Measurements from ENCODE around the gene ETS1. TPM values are rescaled to one million over a fixed set of nuclear protein-coding genes. Genes with fewer than 3 reads are reported as not detected.

Gene ETS1
- total RNA-seq, 1 donor from 2014 or later = 0.54 TPM

DNA sequence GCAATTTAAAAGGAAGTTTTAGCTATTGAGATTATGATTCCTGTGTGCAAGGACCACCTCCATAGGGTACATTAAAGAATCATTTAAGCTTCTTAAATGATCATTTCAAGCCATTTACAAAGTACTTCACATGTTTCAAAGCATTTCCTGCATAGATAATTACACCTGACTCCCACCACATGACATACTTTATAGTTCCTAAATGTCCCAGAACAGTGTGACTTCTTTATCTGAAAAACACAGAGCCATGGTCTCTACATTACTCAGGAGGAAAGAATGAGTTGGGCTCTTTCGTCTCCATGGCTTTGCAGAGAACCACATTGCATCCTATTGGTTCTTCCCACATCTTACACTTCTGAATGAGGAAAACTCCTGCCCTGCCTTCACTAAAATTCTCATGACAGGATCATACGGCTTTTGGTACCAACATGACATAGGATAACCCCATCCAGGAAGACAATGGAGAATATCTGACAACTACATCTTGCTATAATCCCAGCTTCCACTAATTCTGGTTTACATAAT lies 88.6 kb downstream of the ETS1 start:
- Histone ChIP-seq H3K4me3 (no peak overlapping the region), H3K79me2 (ENCODE audit: low read depth) (no peaks in the 10 kb centered on the region), H3K4me2 (no peak overlapping the region), H3K9ac (no peak overlapping the region), H3K27me3 (no peaks in the 10 kb centered on the region), H3K36me3 (no peaks in the 10 kb centered on the region), H2AFZ (replicated peaks) (no peak overlapping the region), H3K9me3 (ENCODE audit: low read depth) (no peaks in the 10 kb centered on the region), H3K27ac (no peak overlapping the region), H4K20me1 (ENCODE audit: low read depth) (no peaks in the 10 kb centered on the region), H3K4me1 (peaks cover 11% of the 10 kb centered on the region), H3F3A (ENCODE audit: low read depth) (no peaks in the 10 kb centered on the region)
- H3K4me1 Mint-ChIP-seq = peaks cover 35% of the 10 kb centered on the region
- no peak overlapping the region for H3K4me3 Mint-ChIP-seq
- H3K36me3 Mint-ChIP-seq = peaks cover 3% of the 10 kb centered on the region
- DNase-seq (ENCODE audit: low spot score) = no peak
- no peak overlapping the region for H3K27ac Mint-ChIP-seq
- H3K9me3 Mint-ChIP-seq = no peaks in the 10 kb centered on the region
- no peak for TF ChIP-seq EZH2 (IDR thresholded peaks at IDR 0.05)
- TF ChIP-seq, protein P1, sequence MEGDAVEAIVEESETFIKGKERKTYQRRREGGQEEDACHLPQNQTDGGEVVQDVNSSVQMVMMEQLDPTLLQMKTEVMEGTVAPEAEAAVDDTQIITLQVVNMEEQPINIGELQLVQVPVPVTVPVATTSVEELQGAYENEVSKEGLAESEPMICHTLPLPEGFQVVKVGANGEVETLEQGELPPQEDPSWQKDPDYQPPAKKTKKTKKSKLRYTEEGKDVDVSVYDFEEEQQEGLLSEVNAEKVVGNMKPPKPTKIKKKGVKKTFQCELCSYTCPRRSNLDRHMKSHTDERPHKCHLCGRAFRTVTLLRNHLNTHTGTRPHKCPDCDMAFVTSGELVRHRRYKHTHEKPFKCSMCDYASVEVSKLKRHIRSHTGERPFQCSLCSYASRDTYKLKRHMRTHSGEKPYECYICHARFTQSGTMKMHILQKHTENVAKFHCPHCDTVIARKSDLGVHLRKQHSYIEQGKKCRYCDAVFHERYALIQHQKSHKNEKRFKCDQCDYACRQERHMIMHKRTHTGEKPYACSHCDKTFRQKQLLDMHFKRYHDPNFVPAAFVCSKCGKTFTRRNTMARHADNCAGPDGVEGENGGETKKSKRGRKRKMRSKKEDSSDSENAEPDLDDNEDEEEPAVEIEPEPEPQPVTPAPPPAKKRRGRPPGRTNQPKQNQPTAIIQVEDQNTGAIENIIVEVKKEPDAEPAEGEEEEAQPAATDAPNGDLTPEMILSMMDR (IDR thresholded peaks at IDR 0.05) = no peak
- no peak for TF ChIP-seq EZH2phosphoT487 (IDR thresholded peaks at IDR 0.05)
- H3K27me3 Mint-ChIP-seq (ENCODE audit: insufficient read depth, low read depth) = peaks cover 6% of the 10 kb centered on the region

DNA sequence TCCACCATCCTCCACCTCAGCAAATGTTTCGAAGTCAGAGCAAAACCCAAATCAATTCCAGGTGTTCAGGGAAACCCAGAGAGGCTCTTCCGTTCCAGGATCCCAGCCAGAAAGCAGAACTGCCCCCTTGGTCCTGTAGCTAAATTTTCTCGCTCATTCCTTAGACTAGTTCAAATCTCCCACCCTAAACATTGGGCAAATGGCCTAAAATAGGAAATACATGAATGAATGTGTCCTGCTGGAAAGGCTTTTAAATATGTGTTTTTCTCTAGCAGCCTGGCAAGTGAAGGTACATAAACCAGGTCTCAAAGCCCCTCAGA lies 89.6 kb downstream of the ETS1 start:
- Histone ChIP-seq H3K36me3 (no peaks in the 10 kb centered on the region), H2AFZ (replicated peaks) (no peak overlapping the region), H3K4me1 (peaks cover 11% of the 10 kb centered on the region), H3K27ac (no peak overlapping the region), H3K79me2 (ENCODE audit: low read depth) (no peaks in the 10 kb centered on the region), H3K9me3 (ENCODE audit: low read depth) (no peaks in the 10 kb centered on the region), H3K4me3 (no peak overlapping the region), H3K4me2 (no peak overlapping the region), H3K9ac (no peak overlapping the region), H3K27me3 (no peaks in the 10 kb centered on the region), H4K20me1 (ENCODE audit: low read depth) (no peaks in the 10 kb centered on the region), H3F3A (ENCODE audit: low read depth) (no peaks in the 10 kb centered on the region)
- TF ChIP-seq EZH2phosphoT487 (IDR thresholded peaks at IDR 0.05) (no peak), EZH2 (IDR thresholded peaks at IDR 0.05) (no peak)
- TF ChIP-seq, protein P1 (IDR thresholded peaks at IDR 0.05) = no peak
- Mint-ChIP-seq H3K9me3 (no peaks in the 10 kb centered on the region), H3K4me3 (peak overlapping the region; percentile 11), H3K4me1 (peaks cover 33% of the 10 kb centered on the region), H3K36me3 (no peaks in the 10 kb centered on the region), H3K27me3 (ENCODE audit: insufficient read depth, low read depth) (peaks cover 8% of the 10 kb centered on the region), H3K27ac (peak overlapping the region; percentile 1)
- no peak for DNase-seq (ENCODE audit: low spot score)

DNA sequence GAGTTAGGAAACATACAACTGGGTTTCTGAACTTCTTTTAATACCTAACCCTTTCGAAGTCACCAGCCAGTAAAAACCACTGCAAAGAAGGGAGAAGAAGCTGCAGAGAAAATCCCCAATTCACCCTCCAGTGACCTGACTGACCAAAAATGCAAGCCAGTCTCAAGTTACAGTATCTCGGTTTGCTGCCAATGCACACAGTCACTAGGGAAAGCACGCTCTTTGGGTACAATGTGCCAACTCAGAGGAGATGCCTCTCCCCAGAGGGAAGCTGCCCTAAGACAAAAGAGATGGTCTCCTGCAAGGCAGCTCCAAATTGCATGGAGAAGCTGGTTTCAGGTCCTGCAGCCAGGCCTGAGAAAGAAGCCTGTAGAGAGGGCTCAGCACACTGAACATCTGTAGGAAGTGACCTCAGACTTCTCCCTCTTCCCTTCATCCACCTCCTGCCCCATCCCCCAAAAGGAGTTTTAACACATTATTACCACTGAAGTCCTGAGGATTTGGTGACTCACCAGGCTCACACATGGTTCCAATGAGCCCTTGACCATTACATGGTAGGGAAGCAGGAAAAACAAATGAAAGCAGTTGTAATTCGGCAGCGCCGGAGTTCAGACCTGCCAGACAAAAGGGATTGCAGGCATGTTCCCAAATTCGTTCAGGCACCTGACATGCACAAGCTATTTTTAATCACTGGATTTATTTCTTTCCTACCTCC lies 90.1 kb downstream of the ETS1 start:
- Mint-ChIP-seq H3K36me3 (no peaks in the 10 kb centered on the region), H3K27ac (peak overlapping the region; percentile 1), H3K9me3 (no peaks in the 10 kb centered on the region), H3K4me3 (no peak overlapping the region), H3K27me3 (ENCODE audit: insufficient read depth, low read depth) (peaks cover 8% of the 10 kb centered on the region), H3K4me1 (peaks cover 33% of the 10 kb centered on the region)
- Histone ChIP-seq H4K20me1 (ENCODE audit: low read depth) (no peaks in the 10 kb centered on the region), H3K36me3 (no peaks in the 10 kb centered on the region), H3K27ac (no peak overlapping the region), H3F3A (ENCODE audit: low read depth) (no peaks in the 10 kb centered on the region), H2AFZ (replicated peaks) (no peak overlapping the region), H3K4me2 (no peak overlapping the region), H3K27me3 (no peaks in the 10 kb centered on the region), H3K4me3 (no peak overlapping the region), H3K9ac (no peak overlapping the region), H3K9me3 (ENCODE audit: low read depth) (no peaks in the 10 kb centered on the region), H3K4me1 (peaks cover 11% of the 10 kb centered on the region), H3K79me2 (ENCODE audit: low read depth) (no peaks in the 10 kb centered on the region)
- DNase-seq (ENCODE audit: low spot score) = no peak
- TF ChIP-seq, protein P1 (IDR thresholded peaks at IDR 0.05) = no peak
- TF ChIP-seq EZH2phosphoT487 (IDR thresholded peaks at IDR 0.05) (no peak), EZH2 (IDR thresholded peaks at IDR 0.05) (no peak)
